MCF 10A (cell line): ENCODE data around the gene SLC45A1. TPM values are rescaled to one million over a fixed set of nuclear protein-coding genes. Genes with fewer than 3 reads are reported as not detected.

ENCODE experiments used
- BruUV-seq: library from RNA; stranded (reverse); fragments of 400-500 nt; replicated peaks from 2 replicates; lab custom pipeline; 2021; lab: Mats Ljungman, UMichigan
- CTCF ChIA-PET: fragments of 300-600 bp; sonication (Branson Sonifier 250); formaldehyde crosslinking; extraction: SDS; loops from one replicate; lab custom pipeline; 2021; ENCODE audit warnings: antibody characterized with exemption, inconsistent platforms; lab: Yijun Ruan, JAX
- POLR2A ChIA-PET: fragments of 300-600, 350-650 bp; sonication (Branson Sonifier 250); formaldehyde crosslinking; extraction: SDS; loops from one replicate; lab custom pipeline; 2020; ENCODE audit warnings: antibody characterized with exemption, inconsistent platforms; lab: Yijun Ruan, JAX
- DNase-seq: peaks from one replicate; pipeline ENCODE4 v3.0.0-alpha.2; 2018; ENCODE audit not compliant: unreplicated experiment
- H3K27ac Mint-ChIP-seq: one replicate; pipeline ENCODE4 v1.8.0; 2022; ENCODE audit warnings: mild to moderate bottlenecking, low read depth, mixed read lengths; ENCODE audit not compliant: unreplicated experiment
- H3K27me3 Mint-ChIP-seq: one replicate; pipeline ENCODE4 v1.8.0; 2022; ENCODE audit warnings: mixed read lengths; ENCODE audit not compliant: insufficient read depth, unreplicated experiment
- H3K36me3 Mint-ChIP-seq: one replicate; pipeline ENCODE4 v1.8.0; 2022; ENCODE audit warnings: mild to moderate bottlenecking, moderate library complexity, mixed read lengths; ENCODE audit not compliant: insufficient read depth, unreplicated experiment
- H3K4me1 Mint-ChIP-seq: one replicate; pipeline ENCODE4 v1.8.0; 2022; ENCODE audit warnings: mixed read lengths; ENCODE audit not compliant: insufficient read depth, unreplicated experiment
- H3K4me3 Mint-ChIP-seq: one replicate; pipeline ENCODE4 v1.8.0; 2022; ENCODE audit warnings: mild to moderate bottlenecking, moderate library complexity, mixed read lengths; ENCODE audit not compliant: unreplicated experiment
- H3K9me3 Mint-ChIP-seq: one replicate; pipeline ENCODE4 v1.8.0; 2022; ENCODE audit warnings: mixed read lengths; ENCODE audit not compliant: unreplicated experiment
- CTCF ChIP-seq: fragments of 200-600 bp; IDR thresholded peaks from one replicate; pipeline ENCODE4 v1.8.0; 2022; ENCODE audit warnings: antibody characterized with exemption, mild to moderate bottlenecking; ENCODE audit not compliant: unreplicated experiment
- intact Hi-C: fragments of 100-400 bp; cut with micrococcal nuclease; formaldehyde crosslinking; loops from 2 replicates; pipeline ENCODE4 v1.14.1; 2022
- total RNA-seq: library from RNA; stranded (reverse); gene quantifications from 2 replicates; pipeline ENCODE4 v1.2.3, GENCODE V29; 2022

The SLC45A1 gene
- total RNA-seq, 1 experiment from 2014 or later: 0.30 TPM

GRCh38 chr1:8293118-8293517, 24.8 kb upstream of the SLC45A1 start:
- CTCF ChIA-PET: interaction anchor here (1.3 kb wide), 1 partner anchor 23 kb away, joined by 3 read pairs; no protein-coding TSS in a partner anchor
- Mint-ChIP-seq H3K27me3 (no peaks in the 10 kb centered on the region), H3K4me3 (no peak overlapping the region), H3K36me3 (no peaks in the 10 kb centered on the region), H3K9me3 (no peaks in the 10 kb centered on the region), H3K4me1 (no peaks in the 10 kb centered on the region), H3K27ac (no peak overlapping the region)
- BruUV-seq: no TSS peak
- intact Hi-C loops: no loop called here
- TF ChIP-seq CTCF: no peak
- DNase-seq: no peak
- POLR2A ChIA-PET: interaction anchor here (0.6 to 1.0 kb wide), 2 partner anchors 34 to 215 kb away, joined by 3 to 4 read pairs; no protein-coding TSS in a partner anchor

- no TSS peak for BruUV-seq
- CTCF ChIA-PET: interaction anchor here (1.0 to 1.3 kb wide), 2 partner anchors 22 to 91 kb away, joined by 3 read pairs; no protein-coding TSS in a partner anchor
- no peak for TF ChIP-seq CTCF
- POLR2A ChIA-PET: interaction anchor here (0.6 to 1.0 kb wide), 3 partner anchors 35 to 269 kb away, joined by 3 to 4 read pairs (median 3); no protein-coding TSS in a partner anchor
- no peak overlapping the region for H3K27ac Mint-ChIP-seq
- H3K4me1 Mint-ChIP-seq: no peaks in the 10 kb centered on the region
- H3K36me3 Mint-ChIP-seq: no peaks in the 10 kb centered on the region
- H3K9me3 Mint-ChIP-seq: no peaks in the 10 kb centered on the region
- intact Hi-C loops: no loop called here
- no peak overlapping the region for H3K4me3 Mint-ChIP-seq
- no peaks in the 10 kb centered on the region for H3K27me3 Mint-ChIP-seq
- DNase-seq: no peak
Measured at GRCh38 chr1:8293641-8294169, 24.2 kb upstream of the SLC45A1 start.

- Mint-ChIP-seq H3K9me3 (no peaks in the 10 kb centered on the region), H3K36me3 (no peaks in the 10 kb centered on the region), H3K4me3 (no peak overlapping the region), H3K27me3 (no peaks in the 10 kb centered on the region), H3K27ac (no peak overlapping the region), H3K4me1 (no peaks in the 10 kb centered on the region)
- ChIA-PET CTCF (interaction anchor here (0.9 to 1.3 kb wide), 3 partner anchors 20 to 91 kb away, joined by 3 read pairs; no protein-coding TSS in a partner anchor), POLR2A (interaction anchor here (0.7 to 1.8 kb wide), 2 partner anchors 35 to 269 kb away, joined by 3 to 6 read pairs; no protein-coding TSS in a partner anchor)
- no peak for TF ChIP-seq CTCF
- intact Hi-C loops: no loop called here
- BruUV-seq: no TSS peak
- DNase-seq: no peak
Measured at GRCh38 chr1:8294170-8294697, 23.7 kb upstream of the SLC45A1 start.

GRCh38 chr1:8297245-8297644, 20.7 kb upstream of the SLC45A1 start:
- no peak overlapping the region for H3K27ac Mint-ChIP-seq
- no peak overlapping the region for H3K4me3 Mint-ChIP-seq
- no peaks in the 10 kb centered on the region for H3K4me1 Mint-ChIP-seq
- POLR2A ChIA-PET: no interaction called here
- intact Hi-C loops: no loop called here
- no peak for DNase-seq
- no peak for TF ChIP-seq CTCF
- H3K27me3 Mint-ChIP-seq: no peaks in the 10 kb centered on the region
- CTCF ChIA-PET: interaction anchor here (0.6 to 1.2 kb wide), 4 partner anchors 17 to 322 kb away, joined by 3 to 6 read pairs (median 4); no protein-coding TSS in a partner anchor
- H3K36me3 Mint-ChIP-seq: no peaks in the 10 kb centered on the region
- BruUV-seq: no TSS peak
- H3K9me3 Mint-ChIP-seq: no peaks in the 10 kb centered on the region
